ENCODE results near the gene CWC15. TPM values are rescaled to one million over a fixed set of nuclear protein-coding genes. Genes with fewer than 3 reads are reported as not detected.
A peak's percentile ranks its signal among the peaks of the same experiment; 100 is the strongest.

Gene CWC15
- total RNA-seq, 4 donors from 2014 or later, result 22.9 to 40.3 (median 27.0) TPM

- TF ChIP-seq POLR2A (IDR thresholded peaks at IDR 0.05; ENCODE audit: low read depth) (no peak), EP300 (IDR thresholded peaks at IDR 0.05) (no peak), CTCF (IDR thresholded peaks at IDR 0.05) (no peak), POLR2AphosphoS5 (IDR thresholded peaks at IDR 0.05) (no peak)
- intact Hi-C loops (cut with DNase I), result no loop called here
- H3K4me1 ChIP-seq, result no peaks in the 10 kb centered on the region
- peak; percentile 64 for DNase-seq (ENCODE audit: extremely low spot score)
- no peaks in the 10 kb centered on the region for H3K27me3 ChIP-seq
- H3K4me3 ChIP-seq, result no peak overlapping the region
- H3K27ac ChIP-seq (replicated peaks in 1 of 4), result no peak overlapping the region
- no peaks in the 10 kb centered on the region for H3K9me3 ChIP-seq
- H3K36me3 ChIP-seq, result no peaks in the 10 kb centered on the region
- WGBS, result 89% methylated on average over 4 of the region's 4 CpGs
Measured at GRCh38 chr11:94946812-94947211, 26.5 kb downstream of the CWC15 start.

- H3K4me3 ChIP-seq, result no peak overlapping the region
- H3K27ac ChIP-seq (replicated peaks in 1 of 4), result no peak overlapping the region
- peaks cover 16 to 21% (median 19%) of the 10 kb centered on the region in 4 donors for H3K4me1 ChIP-seq
- H3K9me3 ChIP-seq, result no peaks in the 10 kb centered on the region
- WGBS, result 96% methylated on average over 4 of the region's 4 CpGs
- no peaks in the 10 kb centered on the region for H3K36me3 ChIP-seq
- intact Hi-C loops (cut with DNase I), result no loop called here
- TF ChIP-seq EP300 (IDR thresholded peaks at IDR 0.05), result no peak
- no peak for TF ChIP-seq CTCF (IDR thresholded peaks at IDR 0.05)
- no peaks in the 10 kb centered on the region for H3K27me3 ChIP-seq
- DNase-seq (ENCODE audit: extremely low spot score), result no peak
Measured at GRCh38 chr11:94941131-94941530, 32.2 kb downstream of the CWC15 start.

GRCh38 chr11:94939346-94939745 lies 34.0 kb downstream of the CWC15 start:
- DNase-seq (ENCODE audit: extremely low spot score), result no peak
- TF ChIP-seq EP300 (IDR thresholded peaks at IDR 0.05) (no peak), POLR2A (IDR thresholded peaks at IDR 0.05; ENCODE audit: low read depth) (no peak), POLR2AphosphoS5 (IDR thresholded peaks at IDR 0.05) (no peak), CTCF (IDR thresholded peaks at IDR 0.05) (no peak)
- peaks cover 20 to 31% (median 25%) of the 10 kb centered on the region in 4 donors for H3K4me1 ChIP-seq
- WGBS, result 94% methylated on average over 2 of the region's 2 CpGs
- peak overlapping the region in 3 of 4 donors; percentile 74 to 83 (median 80) for H3K27ac ChIP-seq (replicated peaks in 1 of 4)
- intact Hi-C loops (cut with DNase I), result no loop called here
- H3K4me3 ChIP-seq, result no peak overlapping the region
- no peaks in the 10 kb centered on the region for H3K9me3 ChIP-seq
- no peaks in the 10 kb centered on the region for H3K27me3 ChIP-seq
- H3K36me3 ChIP-seq, result no peaks in the 10 kb centered on the region

- 24% methylated on average over 9 of the region's 9 CpGs for WGBS
- DNase-seq (ENCODE audit: extremely low spot score), result peak; percentile 94
- TF ChIP-seq CTCF (IDR thresholded peaks at IDR 0.05), result no peak
- TF ChIP-seq POLR2AphosphoS5 (IDR thresholded peaks at IDR 0.05), result peak; percentile 48 to 80
- intact Hi-C loops (cut with DNase I), result no loop called here
- Histone ChIP-seq H3K4me1 (peaks cover 20 to 40% (median 33%) of the 10 kb centered on the region in 4 donors), H3K36me3 (no peaks in the 10 kb centered on the region), H3K27me3 (no peaks in the 10 kb centered on the region), H3K9me3 (no peaks in the 10 kb centered on the region), H3K27ac (replicated peaks in 1 of 4) (peak overlapping the region; percentile 56 to 83 (median 77)), H3K4me3 (no peak overlapping the region)
Measured at GRCh38 chr11:94938095-94939055, 35.0 kb downstream of the CWC15 start.
